Left cardiac atrium (tissue), 4 donors: ENCODE measurements around the gene WNT5B. TPM values are rescaled to one million over a fixed set of nuclear protein-coding genes. Genes with fewer than 3 reads are reported as not detected.
A peak's percentile ranks its signal among the peaks of the same experiment; 100 is the strongest.

Experiments
- ATAC-seq, 2 donors: fragments of 200-7000 bp; cut with Tn5 transposase; one replicate each; pipeline ENCODE4 v1.9.1; 2020; ENCODE audit warnings: mild to moderate bottlenecking in 2 of 2, moderate library complexity in 2 of 2
- DNase-seq: peaks from one replicate; pipeline ENCODE4 v3.0.0-alpha.2; 2020
- intact Hi-C, 2 donors: fragments of 100-400 bp; cut with DNase I; formaldehyde crosslinking; loops; one replicate each; pipeline versions ENCODE4 v1.14.1 to v1.15.1; 2022 to 2023
- long read RNA-seq: library from polyadenylated mRNA; unstranded; transcript quantifications from one replicate; pipeline ENCODE4 v2.0.0, GENCODE V29; 2021
- total RNA-seq, 2 donors: library from RNA; stranded (reverse); fragmentation: NEBNext Ultra II Directional; extraction: Animal tissue kit (Norgen Biotek cat#: 25700); gene quantifications; one replicate each; pipeline ENCODE4 v1.2.1, GENCODE V29; 2021
- donor health status: DM: no; HTN: yes; CAD: no.
- donor health status: DM: no; HTN: yes; CAD: no; lungs with severe emphysema.
- donor health status: DM: yes; HTN: yes; CAD: no.
- donor health status: Dilated cardiomyopathy.

WNT5B gene
- total RNA-seq, result 1 to 10 TPM; 1.8 to 5.0 TPM
- long read RNA-seq, partial matches to known transcripts, result 0 of 1 reads
- long read RNA-seq, other reads (novel, unspliced or antisense), result 1 of 1 reads

GRCh38 chr12:1628666-1629337 lies at the start of gene WNT5B:
Gene WNT5B (plus strand): TSS chr12:1629231. CDS start chr12:1631355, 2,124 bp downstream.
- intact Hi-C loops, result no loop called here

GRCh38 chr12:1579651-1580435 lies 49.2 kb upstream of the WNT5B start:
- intact Hi-C loops, result loop anchor here in 1 of 2 donors (10.0 kb wide), 2 partner anchors 315 to 1015 kb away; no protein-coding TSS in a partner anchor
- no peak for ATAC-seq
- no peak for DNase-seq

More at GRCh38 chr12:1628666-1629337, at the start of gene WNT5B:
- no peak for ATAC-seq
- DNase-seq, result no peak

GRCh38 chr12:1580526-1580925 lies 48.5 kb upstream of the WNT5B start:
- DNase-seq (no peak), ATAC-seq (no peak)
- intact Hi-C loops, result loop anchor here in 1 of 2 donors (10.0 kb wide), 1 partner anchor 316 kb away; no protein-coding TSS in a partner anchor

GRCh38 chr12:1581973-1582708 lies 46.9 kb upstream of the WNT5B start:
- ATAC-seq (no peak), DNase-seq (no peak)
- intact Hi-C loops, result loop anchor here in 1 of 2 donors (2.0 to 10.0 kb wide), 2 partner anchors 317 to 465 kb away; no protein-coding TSS in a partner anchor

- intact Hi-C loops, result loop anchor here in 1 of 2 donors (2.0 to 10.0 kb wide), 2 partner anchors 318 to 466 kb away; no protein-coding TSS in a partner anchor
- DNase-seq (no peak), ATAC-seq (no peak)
Observed at GRCh38 chr12:1582709-1583050, 46.4 kb upstream of the WNT5B start.

GRCh38 chr12:1583421-1584078 lies 45.5 kb upstream of the WNT5B start:
- ATAC-seq (peak; percentile 83 to 88), DNase-seq (peak; percentile 60)
- intact Hi-C loops, result loop anchor here in 1 of 2 donors (2.0 to 10.0 kb wide), 2 partner anchors 319 to 467 kb away; no protein-coding TSS in a partner anchor

GRCh38 chr12:1584326-1584725 lies 44.7 kb upstream of the WNT5B start:
- intact Hi-C loops, result loop anchor here in 1 of 2 donors (10.0 kb wide), 1 partner anchor 320 kb away; no protein-coding TSS in a partner anchor
- ATAC-seq (no peak), DNase-seq (no peak)

GRCh38 chr12:1587927-1588574 lies 41.0 kb upstream of the WNT5B start:
- intact Hi-C loops, result loop anchor here in 1 of 2 donors (10.0 kb wide), 1 partner anchor 323 kb away; no protein-coding TSS in a partner anchor
- no peak for ATAC-seq
- no peak for DNase-seq

- ATAC-seq (no peak), DNase-seq (no peak)
- intact Hi-C loops, result loop anchor here in 1 of 2 donors (10.0 kb wide), 1 partner anchor 324 kb away; no protein-coding TSS in a partner anchor
Observed at GRCh38 chr12:1588575-1588947, 40.5 kb upstream of the WNT5B start.

GRCh38 chr12:1590221-1590979 lies 38.6 kb upstream of the WNT5B start:
- ATAC-seq (peak; percentile 16 to 48), DNase-seq (no peak)
- intact Hi-C loops, result loop anchor here in 1 of 2 donors (5.0 kb wide), 1 partner anchor 473 kb away; no protein-coding TSS in a partner anchor

GRCh38 chr12:1591034-1591433 lies 38.0 kb upstream of the WNT5B start:
- intact Hi-C loops, result loop anchor here in 1 of 2 donors (5.0 kb wide), 1 partner anchor 474 kb away; no protein-coding TSS in a partner anchor
- DNase-seq (no peak), ATAC-seq (no peak)

- ATAC-seq, result no peak
- no peak for DNase-seq
- intact Hi-C loops, result loop anchor here in 1 of 2 donors (5.0 kb wide), 1 partner anchor 474 kb away; no protein-coding TSS in a partner anchor
Observed at GRCh38 chr12:1591543-1591942, 37.5 kb upstream of the WNT5B start.

- ATAC-seq, result peak; percentile 9 to 35
- DNase-seq, result peak; percentile 49
- intact Hi-C loops, result loop anchor here in 1 of 2 donors (5.0 kb wide), 1 partner anchor 475 kb away; no protein-coding TSS in a partner anchor
Observed at GRCh38 chr12:1592444-1593173, 36.4 kb upstream of the WNT5B start.

GRCh38 chr12:1593174-1594005 lies 35.6 kb upstream of the WNT5B start:
- intact Hi-C loops, result loop anchor here in 1 of 2 donors (5.0 kb wide), 1 partner anchor 476 kb away; no protein-coding TSS in a partner anchor
- DNase-seq (peak; percentile 48), ATAC-seq (peak; percentile 8 to 11)

GRCh38 chr12:1594006-1594260 lies 35.1 kb upstream of the WNT5B start:
- no peak for DNase-seq
- ATAC-seq, result peak; percentile 43 to 60
- intact Hi-C loops, result loop anchor here in 1 of 2 donors (5.0 kb wide), 1 partner anchor 477 kb away; no protein-coding TSS in a partner anchor
